ENCODE results near the gene UBXN10.

UBXN10 gene

DNA sequence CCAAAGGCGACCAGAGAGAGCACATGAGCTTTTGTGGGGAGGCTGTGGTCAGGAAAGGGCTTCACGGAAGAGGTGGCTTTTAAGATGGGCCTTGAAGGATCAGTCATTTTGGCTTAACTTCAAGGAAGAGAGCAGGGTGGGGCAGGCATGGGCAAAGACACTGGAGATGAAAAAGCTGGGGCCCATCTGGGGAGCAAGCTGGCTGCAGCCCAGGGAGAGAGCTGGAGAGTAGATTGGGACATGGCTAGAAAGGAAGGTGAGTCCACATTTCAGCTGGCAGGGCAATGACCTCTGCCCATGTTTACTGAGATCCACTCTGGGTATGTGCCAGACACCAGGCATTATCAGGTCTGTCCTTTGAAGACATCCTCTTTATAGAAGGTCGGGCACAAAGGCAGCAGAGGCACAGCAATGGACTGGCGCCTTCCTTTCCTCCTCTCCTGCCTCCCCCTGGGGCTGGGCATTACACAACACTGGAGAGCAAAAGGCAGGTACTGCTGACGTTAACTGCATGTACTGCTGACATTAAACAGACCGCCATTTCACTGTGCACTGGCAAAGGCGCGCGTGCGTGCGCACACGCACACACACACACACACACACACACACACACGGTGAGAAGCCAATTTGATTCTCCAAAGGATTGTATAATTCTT, 2.2 kb upstream of the UBXN10 start:
- TF ChIP-seq, protein P1, sequence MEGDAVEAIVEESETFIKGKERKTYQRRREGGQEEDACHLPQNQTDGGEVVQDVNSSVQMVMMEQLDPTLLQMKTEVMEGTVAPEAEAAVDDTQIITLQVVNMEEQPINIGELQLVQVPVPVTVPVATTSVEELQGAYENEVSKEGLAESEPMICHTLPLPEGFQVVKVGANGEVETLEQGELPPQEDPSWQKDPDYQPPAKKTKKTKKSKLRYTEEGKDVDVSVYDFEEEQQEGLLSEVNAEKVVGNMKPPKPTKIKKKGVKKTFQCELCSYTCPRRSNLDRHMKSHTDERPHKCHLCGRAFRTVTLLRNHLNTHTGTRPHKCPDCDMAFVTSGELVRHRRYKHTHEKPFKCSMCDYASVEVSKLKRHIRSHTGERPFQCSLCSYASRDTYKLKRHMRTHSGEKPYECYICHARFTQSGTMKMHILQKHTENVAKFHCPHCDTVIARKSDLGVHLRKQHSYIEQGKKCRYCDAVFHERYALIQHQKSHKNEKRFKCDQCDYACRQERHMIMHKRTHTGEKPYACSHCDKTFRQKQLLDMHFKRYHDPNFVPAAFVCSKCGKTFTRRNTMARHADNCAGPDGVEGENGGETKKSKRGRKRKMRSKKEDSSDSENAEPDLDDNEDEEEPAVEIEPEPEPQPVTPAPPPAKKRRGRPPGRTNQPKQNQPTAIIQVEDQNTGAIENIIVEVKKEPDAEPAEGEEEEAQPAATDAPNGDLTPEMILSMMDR (IDR thresholded peaks at IDR 0.05; ENCODE audit: insufficient read depth, low read depth, low read length, missing control alignments): no peak
- no peak overlapping the region for H3K4me3 ChIP-seq (ENCODE audit: low read depth, low read length)
- DNase-seq (ENCODE audit: low read depth): no peak

DNA sequence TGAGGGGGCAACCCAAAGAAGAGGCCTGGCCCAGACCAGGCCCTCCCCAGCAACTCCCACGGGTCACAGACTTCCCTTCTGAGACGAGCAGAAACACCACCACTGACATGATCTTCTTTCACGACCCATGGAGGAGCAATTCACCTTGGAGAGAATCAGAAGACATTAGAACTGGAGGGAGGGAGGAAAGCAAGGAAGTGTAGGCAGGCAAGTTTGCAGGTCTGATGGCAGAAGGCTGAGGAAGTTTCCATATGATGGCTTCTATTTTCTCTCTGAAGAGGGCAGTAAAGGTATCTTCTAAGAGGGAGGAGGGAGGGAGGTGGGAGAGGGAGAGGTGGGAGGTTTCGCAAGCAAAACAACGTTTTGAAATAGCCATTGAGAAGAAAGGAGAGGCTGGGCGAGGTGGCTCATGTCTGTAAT, 1.4 kb upstream of the UBXN10 start:
- DNase-seq (ENCODE audit: low read depth): no peak

DNA sequence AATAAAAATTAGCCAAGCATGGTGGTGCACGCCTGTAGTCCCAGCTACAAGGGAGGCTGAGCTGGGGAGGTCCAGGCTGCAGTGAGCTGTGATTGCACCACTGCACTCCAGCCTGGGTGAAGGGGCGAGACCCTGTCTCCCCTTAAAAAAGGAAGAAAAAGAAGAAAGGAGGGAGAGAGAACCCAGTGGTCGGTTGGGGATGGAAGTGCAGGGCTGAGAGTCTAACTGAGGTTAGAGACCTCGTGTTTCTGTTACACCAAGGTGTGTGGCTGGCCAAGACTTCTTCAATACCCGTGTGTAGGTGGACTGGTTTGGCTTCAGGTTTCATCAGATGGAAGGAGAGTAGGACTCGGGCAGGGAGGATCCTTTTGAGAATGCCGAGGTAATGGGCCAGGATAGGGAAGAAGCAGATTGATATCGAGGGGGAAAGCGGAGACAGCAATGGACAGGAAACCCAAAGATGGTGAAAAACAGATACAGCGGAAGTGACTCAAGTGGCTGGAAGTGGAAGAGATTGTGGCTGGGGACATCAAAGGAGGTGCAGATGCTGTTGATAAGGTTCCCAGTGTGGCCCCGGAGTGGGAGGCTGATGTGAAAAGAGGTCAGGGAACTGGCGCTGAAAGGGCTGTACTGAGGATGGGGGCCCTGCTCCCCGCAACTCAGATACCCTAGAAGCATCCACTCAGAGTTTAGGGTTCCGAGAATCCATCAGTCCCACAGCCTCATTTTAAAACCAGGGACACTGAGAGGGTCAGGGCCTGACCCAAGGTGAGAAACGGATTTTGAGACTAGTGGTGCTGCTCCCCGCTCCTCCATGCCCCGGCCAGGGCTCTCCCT, 681 bp upstream of the UBXN10 start:
- no peak overlapping the region for H3K4me3 ChIP-seq (ENCODE audit: low read depth, low read length)
- TF ChIP-seq, protein P1 (IDR thresholded peaks at IDR 0.05; ENCODE audit: insufficient read depth, low read depth, low read length, missing control alignments): no peak
- DNase-seq (ENCODE audit: low read depth): no peak

More for the DNA sequence above, 1.4 kb upstream of the UBXN10 start:
- no peak overlapping the region for H3K4me3 ChIP-seq (ENCODE audit: low read depth, low read length)
- TF ChIP-seq, protein P1 (IDR thresholded peaks at IDR 0.05; ENCODE audit: insufficient read depth, low read depth, low read length, missing control alignments): no peak

DNA sequence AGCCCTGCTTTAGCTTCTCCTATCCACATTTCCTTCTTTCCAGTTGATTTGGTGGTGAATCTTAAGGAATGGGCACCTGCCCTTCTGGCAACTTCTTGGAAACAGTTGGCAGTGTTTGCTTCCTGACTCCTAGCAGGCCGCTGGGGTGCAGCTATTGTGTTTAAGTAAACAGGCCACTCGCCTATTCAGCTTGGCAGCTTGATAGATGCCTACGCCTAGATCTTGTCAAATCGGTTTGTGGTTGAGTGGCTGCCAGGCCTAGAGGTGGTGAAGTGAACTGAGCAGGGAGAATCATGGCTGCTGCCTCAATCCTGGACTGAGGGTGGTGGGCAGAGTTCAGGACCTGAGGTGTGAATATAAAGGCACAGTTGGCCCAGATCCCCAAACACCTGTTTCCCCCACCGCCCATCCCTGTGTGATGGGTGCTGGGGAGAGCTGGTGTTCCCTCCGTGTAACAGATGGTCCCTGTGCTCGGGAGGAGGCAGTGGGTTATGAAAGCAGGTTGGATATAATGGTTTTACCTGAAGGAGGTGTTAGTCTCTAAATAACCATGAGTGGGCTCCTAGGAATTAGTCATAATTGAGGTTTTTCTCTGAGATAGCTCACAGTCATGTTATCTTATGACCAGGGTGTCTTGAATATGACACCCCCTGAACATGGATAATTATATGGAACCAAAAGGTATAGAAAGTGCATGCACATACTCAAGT, 1.4 kb downstream of the UBXN10 start:
- TF ChIP-seq, protein P1 (IDR thresholded peaks at IDR 0.05; ENCODE audit: insufficient read depth, low read depth, low read length, missing control alignments): no peak
- H3K4me3 ChIP-seq (ENCODE audit: low read depth, low read length): no peak overlapping the region
- no peak for DNase-seq (ENCODE audit: low read depth)

DNA sequence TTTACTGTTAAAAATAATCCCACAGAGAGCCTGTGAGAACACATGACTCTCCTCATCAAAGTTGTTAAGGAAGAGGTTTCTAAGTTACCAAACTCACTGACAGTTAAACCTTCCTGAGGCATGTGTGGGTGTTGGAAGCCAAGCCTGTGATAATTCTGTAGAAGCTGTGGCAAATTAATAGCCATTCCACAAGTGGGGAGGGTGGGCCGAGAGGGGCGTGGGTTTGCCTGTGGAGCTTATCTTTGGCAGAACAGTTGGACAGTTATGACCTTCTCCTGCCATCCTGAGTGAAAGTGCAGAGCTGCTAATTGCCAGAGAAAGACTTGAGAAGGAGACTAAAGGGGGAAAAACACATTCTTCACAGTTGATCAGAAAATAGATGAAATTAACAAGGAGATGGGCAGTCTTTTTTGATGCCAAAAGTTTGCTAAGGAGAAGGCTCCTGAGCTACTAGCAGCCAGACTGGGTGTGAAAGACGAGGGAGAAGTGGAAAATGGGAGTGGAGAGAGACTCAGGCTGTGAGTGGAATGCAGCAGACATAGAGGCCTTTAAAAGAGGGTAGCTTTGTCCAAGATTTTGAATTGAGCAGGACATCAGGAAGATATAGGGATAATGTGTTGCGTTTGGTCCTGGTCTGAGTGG, 2.0 kb downstream of the UBXN10 start:
- DNase-seq (ENCODE audit: low read depth): no peak
- no peak overlapping the region for H3K4me3 ChIP-seq (ENCODE audit: low read depth, low read length)
- TF ChIP-seq, protein P1 (IDR thresholded peaks at IDR 0.05; ENCODE audit: insufficient read depth, low read depth, low read length, missing control alignments): no peak

DNA sequence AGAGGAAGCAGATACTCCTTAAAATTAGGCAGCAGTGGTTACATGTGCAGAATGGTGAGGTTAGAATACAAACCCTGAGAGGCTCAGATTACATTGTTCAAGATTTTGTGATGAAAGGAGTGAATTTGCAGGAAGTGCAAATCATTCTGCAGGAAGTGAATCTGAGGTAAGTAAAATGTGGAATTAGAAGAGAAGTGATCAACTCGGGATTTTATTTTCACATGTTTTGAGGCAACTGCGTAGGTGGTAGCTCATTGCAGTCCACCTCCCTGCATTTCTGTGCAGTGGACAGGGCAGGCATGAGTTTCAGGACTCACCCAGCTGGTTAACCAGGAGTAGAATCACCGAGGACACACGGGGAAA, 2.5 kb downstream of the UBXN10 start:
- DNase-seq (ENCODE audit: low read depth): no peak
- H3K4me3 ChIP-seq (ENCODE audit: low read depth, low read length): no peak overlapping the region
- TF ChIP-seq, protein P1 (IDR thresholded peaks at IDR 0.05; ENCODE audit: insufficient read depth, low read depth, low read length, missing control alignments): no peak
